Epidermal melanocyte (primary cell): ENCODE measurements around the gene ANXA4.
A peak's percentile ranks its signal among the peaks of the same experiment; 100 is the strongest.
"Not testable (repeated sequence)": the region's sequence is repeated elsewhere in the genome, so short reads cannot be mapped to it uniquely, and the experiment has no call there.

ENCODE experiments used
- DNase-seq: peaks from one replicate; pipeline ENCODE4 v3.0.0; 2011; ENCODE audit warnings: low spot score; ENCODE audit not compliant: insufficient read length

The ANXA4 gene

GRCh38 chr2:69753659-69754363 lies 11.9 kb downstream of the ANXA4 start:
- no peak for DNase-seq

- no peak for DNase-seq
These were observed 12.7 kb downstream of the ANXA4 start for GRCh38 chr2:69754633-69755032.

- peak; percentile 42 for DNase-seq
These were observed 14.0 kb downstream of the ANXA4 start for GRCh38 chr2:69755862-69756467.

- no peak for DNase-seq
These were observed 20.1 kb downstream of the ANXA4 start for GRCh38 chr2:69762025-69762424.

- no peak for DNase-seq
These were observed 20.9 kb downstream of the ANXA4 start for GRCh38 chr2:69762513-69763494.

GRCh38 chr2:69763831-69764230 lies 21.9 kb downstream of the ANXA4 start:
- DNase-seq: not testable (repeated sequence)

- no peak for DNase-seq
These were observed 22.6 kb downstream of the ANXA4 start for GRCh38 chr2:69764286-69765095.

- no peak for DNase-seq
These were observed 23.1 kb downstream of the ANXA4 start for GRCh38 chr2:69765096-69765380.

- no peak for DNase-seq
These were observed 24.1 kb downstream of the ANXA4 start for GRCh38 chr2:69766014-69766413.

GRCh38 chr2:69767034-69767433 lies 25.1 kb downstream of the ANXA4 start:
- peak; percentile 68 for DNase-seq

GRCh38 chr2:69768235-69768634 lies 26.3 kb downstream of the ANXA4 start:
- no peak for DNase-seq

- no peak for DNase-seq
These were observed 26.9 kb downstream of the ANXA4 start for GRCh38 chr2:69768789-69769188.

- no peak for DNase-seq
These were observed 27.3 kb downstream of the ANXA4 start for GRCh38 chr2:69769272-69769671.

- peak; percentile 24 for DNase-seq
These were observed 28.3 kb downstream of the ANXA4 start for GRCh38 chr2:69770193-69770702.

GRCh38 chr2:69770747-69771146 lies 28.8 kb downstream of the ANXA4 start:
- no peak for DNase-seq

- DNase-seq: no peak
These were observed 29.5 kb downstream of the ANXA4 start for GRCh38 chr2:69771461-69771860.

GRCh38 chr2:69773206-69773605 lies 31.3 kb downstream of the ANXA4 start:
- DNase-seq: no peak

- DNase-seq: not testable (repeated sequence)
These were observed 32.5 kb downstream of the ANXA4 start for GRCh38 chr2:69774258-69774983.

GRCh38 chr2:69774984-69775982 lies 33.3 kb downstream of the ANXA4 start:
- DNase-seq: no peak
